DOHH2 (cell line): ENCODE results near the gene ADTRP.

Experiments
- CTCF ChIP-seq: fragments of 200-600 bp; sonication (generic); IDR thresholded peaks from one replicate; pipeline ENCODE4 v1.5.1; 2014; ENCODE audit warnings: antibody characterized with exemption, mild to moderate bottlenecking, low read depth, low read length; ENCODE audit not compliant: poor library complexity, severe bottlenecking
- EZH2phosphoT487 ChIP-seq: fragments of 200-600 bp; sonication (generic); IDR thresholded peaks from 2 replicates; pipeline ENCODE4 v1.6.1; 2017; ENCODE audit warnings: borderline replicate concordance, mild to moderate bottlenecking, antibody characterized with exemption, low read length, moderate library complexity, mixed read lengths

DNA sequence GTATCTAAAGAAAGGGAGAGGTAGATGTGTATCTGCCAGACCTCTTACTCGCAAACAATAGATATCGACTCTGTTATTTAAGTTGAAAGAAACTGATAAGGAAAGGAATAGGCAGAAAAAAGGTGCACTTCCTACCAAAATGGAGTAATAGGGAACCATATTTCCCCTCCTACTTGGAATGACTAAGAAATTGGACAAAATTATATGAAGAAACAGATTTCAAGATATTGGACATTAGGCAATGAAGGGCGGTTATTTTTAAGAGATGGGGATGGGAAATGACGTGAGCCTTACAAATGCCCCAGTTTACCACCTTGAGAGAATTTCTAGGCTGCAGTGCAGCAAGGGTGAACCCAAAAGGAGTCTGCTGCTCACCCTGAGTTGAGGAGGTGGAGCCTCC is 108.9 kb downstream of the ADTRP start:
- TF ChIP-seq CTCF: no peak
- TF ChIP-seq EZH2phosphoT487: no peak
